Colonic mucosa (tissue), 4 donors: Measurements from ENCODE around the gene COL12A1. TPM values are rescaled to one million over a fixed set of nuclear protein-coding genes. Genes with fewer than 3 reads are reported as not detected.

ENCODE experiments used
- DNase-seq: peaks from one replicate; pipeline ENCODE4 v3.0.0-alpha.2; 2020
- H3K27ac ChIP-seq: fragments of 200-600 bp; one replicate; pipeline ENCODE4 v1.8.0; 2021
- H3K27me3 ChIP-seq: fragments of 200-600 bp; one replicate; pipeline ENCODE4 v1.8.0; 2021
- H3K36me3 ChIP-seq: fragments of 200-600 bp; one replicate; pipeline ENCODE4 v1.8.0; 2021
- H3K4me1 ChIP-seq: fragments of 200-600 bp; one replicate; pipeline ENCODE4 v1.8.0; 2021; ENCODE audit warnings: mild to moderate bottlenecking
- H3K4me3 ChIP-seq: fragments of 200-600 bp; one replicate; pipeline ENCODE4 v1.8.0; 2021
- H3K9ac ChIP-seq, 2 donors: one replicate each; pipeline ENCODE4 v1.7.0; 2013; ENCODE audit warnings: control low read depth in 2 of 2, low read depth in 2 of 2, low read length in 2 of 2
- H3K9me3 ChIP-seq: fragments of 200-600 bp; one replicate; pipeline ENCODE4 v1.8.0; 2021
- intact Hi-C: fragments of 100-400 bp; cut with DNase I; formaldehyde crosslinking; loops from one replicate; pipeline ENCODE4 v1.14.1; 2022
- total RNA-seq, 2 donors: library from RNA; stranded (reverse); fragmentation: NEBNext Ultra II Directional in 1 of 2; extraction: Animal tissue kit (Norgen Biotek cat#: 25700) in 1 of 2; gene quantifications; one replicate each; pipeline ENCODE4 v1.2.1, GENCODE V29; 2021
- TF ChIP-seq, protein P1 (sequence below): fragments of 200-600 bp; IDR thresholded peaks from one replicate; pipeline ENCODE4 v1.8.0; 2022; ENCODE audit warnings: antibody characterized with exemption, mild to moderate bottlenecking
- donor health status: healthy.
- donor health status: DM: no; HTN: no; CAD: no.
- donor health status: DM: no; HTN: no; CAD: no.

COL12A1 gene
- total RNA-seq, 2 donors from 2014 or later: 3.6 to 20.2 TPM

DNA sequence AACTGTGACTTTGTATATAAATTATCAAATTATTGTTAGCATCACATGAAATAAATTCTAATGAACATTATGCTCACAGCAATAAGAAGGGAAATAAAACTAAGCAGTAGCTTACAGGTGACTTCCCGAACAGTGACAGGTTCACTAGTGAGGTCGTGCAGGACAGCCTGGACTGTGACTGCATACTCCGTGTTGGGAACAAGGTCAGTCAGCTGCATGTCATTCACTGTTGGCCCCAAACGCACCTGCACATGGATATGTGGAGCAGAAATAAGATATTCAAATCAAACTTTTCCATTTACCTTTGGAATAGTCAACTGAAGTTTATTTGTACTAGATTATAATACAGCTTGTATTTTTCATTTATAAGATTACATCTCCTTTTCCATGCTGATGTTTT, 60.6 kb downstream of the COL12A1 start:
- intact Hi-C loops: no loop called here
- Histone ChIP-seq H3K27me3 (no peaks in the 10 kb centered on the region), H3K9me3 (no peaks in the 10 kb centered on the region), H3K4me3 (no peak overlapping the region), H3K36me3 (no peaks in the 10 kb centered on the region), H3K9ac (no peak overlapping the region), H3K27ac (no peak overlapping the region), H3K4me1 (no peaks in the 10 kb centered on the region)
- DNase-seq: no peak
- TF ChIP-seq, protein P1, sequence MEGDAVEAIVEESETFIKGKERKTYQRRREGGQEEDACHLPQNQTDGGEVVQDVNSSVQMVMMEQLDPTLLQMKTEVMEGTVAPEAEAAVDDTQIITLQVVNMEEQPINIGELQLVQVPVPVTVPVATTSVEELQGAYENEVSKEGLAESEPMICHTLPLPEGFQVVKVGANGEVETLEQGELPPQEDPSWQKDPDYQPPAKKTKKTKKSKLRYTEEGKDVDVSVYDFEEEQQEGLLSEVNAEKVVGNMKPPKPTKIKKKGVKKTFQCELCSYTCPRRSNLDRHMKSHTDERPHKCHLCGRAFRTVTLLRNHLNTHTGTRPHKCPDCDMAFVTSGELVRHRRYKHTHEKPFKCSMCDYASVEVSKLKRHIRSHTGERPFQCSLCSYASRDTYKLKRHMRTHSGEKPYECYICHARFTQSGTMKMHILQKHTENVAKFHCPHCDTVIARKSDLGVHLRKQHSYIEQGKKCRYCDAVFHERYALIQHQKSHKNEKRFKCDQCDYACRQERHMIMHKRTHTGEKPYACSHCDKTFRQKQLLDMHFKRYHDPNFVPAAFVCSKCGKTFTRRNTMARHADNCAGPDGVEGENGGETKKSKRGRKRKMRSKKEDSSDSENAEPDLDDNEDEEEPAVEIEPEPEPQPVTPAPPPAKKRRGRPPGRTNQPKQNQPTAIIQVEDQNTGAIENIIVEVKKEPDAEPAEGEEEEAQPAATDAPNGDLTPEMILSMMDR: no peak

DNA sequence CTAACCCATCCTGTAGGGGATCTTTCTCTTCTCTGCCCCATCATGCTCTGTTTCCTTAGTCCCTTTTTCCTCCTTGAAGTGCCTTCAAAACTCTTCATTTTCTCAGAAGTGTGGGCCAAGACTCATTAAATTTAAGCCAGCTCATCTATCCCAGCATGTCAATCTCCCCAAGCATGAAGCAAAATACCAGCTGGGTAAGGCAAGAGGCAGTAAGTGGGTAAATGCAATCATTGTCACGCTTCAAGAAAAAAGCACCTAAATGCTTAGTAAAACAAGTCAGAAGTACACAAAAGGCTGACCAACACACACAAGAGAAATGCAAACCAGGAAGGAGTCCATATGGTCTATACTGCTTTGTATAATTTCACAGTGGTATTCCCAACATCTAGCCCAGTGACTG, 61.5 kb downstream of the COL12A1 start:
- H3K9ac ChIP-seq: no peak overlapping the region
- H3K4me1 ChIP-seq: no peaks in the 10 kb centered on the region
- intact Hi-C loops: no loop called here
- TF ChIP-seq, protein P1: no peak
- H3K36me3 ChIP-seq: no peaks in the 10 kb centered on the region
- no peak overlapping the region for H3K27ac ChIP-seq
- no peak overlapping the region for H3K4me3 ChIP-seq
- no peak for DNase-seq
- no peaks in the 10 kb centered on the region for H3K27me3 ChIP-seq
- no peaks in the 10 kb centered on the region for H3K9me3 ChIP-seq

DNA sequence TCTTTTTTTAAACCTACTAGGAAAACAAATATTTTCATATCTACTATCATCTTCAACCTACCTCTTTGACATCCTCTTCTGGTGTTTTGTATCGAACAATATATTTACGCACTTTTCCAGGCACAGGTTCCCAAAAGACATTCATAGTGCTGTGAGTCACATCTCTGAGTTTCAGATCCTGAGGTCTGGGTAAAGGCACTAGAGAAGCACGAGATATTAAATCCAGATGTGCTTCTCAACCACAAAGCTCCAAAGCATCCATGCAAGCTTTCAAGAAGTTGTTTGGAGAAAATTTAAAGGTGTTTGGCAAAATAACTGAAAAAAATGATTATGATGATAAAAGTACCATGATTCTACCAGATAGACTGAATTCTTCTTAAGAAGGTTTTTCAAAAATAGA, 62.7 kb downstream of the COL12A1 start:
- Histone ChIP-seq H3K27me3 (no peaks in the 10 kb centered on the region), H3K9ac (no peak overlapping the region), H3K9me3 (no peaks in the 10 kb centered on the region), H3K4me1 (no peaks in the 10 kb centered on the region), H3K27ac (no peak overlapping the region), H3K4me3 (no peak overlapping the region), H3K36me3 (no peaks in the 10 kb centered on the region)
- TF ChIP-seq, protein P1: no peak
- no peak for DNase-seq
- intact Hi-C loops: no loop called here

DNA sequence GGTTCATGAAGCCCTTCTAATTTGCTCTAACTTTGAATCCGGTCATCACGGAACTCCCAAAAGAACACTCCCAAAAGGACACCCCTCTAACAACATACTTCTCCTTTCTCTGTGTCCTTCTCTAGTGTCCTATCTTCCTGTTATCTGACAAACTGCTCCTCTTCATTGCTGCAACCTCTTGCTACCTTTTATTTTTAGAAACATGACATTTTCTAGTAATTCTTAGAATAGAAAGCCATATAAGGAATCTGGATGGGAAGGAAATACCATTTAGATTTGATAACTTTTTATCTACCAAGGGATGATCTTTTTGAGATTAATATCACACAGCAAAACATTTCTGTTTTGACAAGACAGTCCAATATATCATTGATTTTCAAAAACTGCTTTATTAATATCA, 63.1 kb downstream of the COL12A1 start:
- DNase-seq: no peak
- Histone ChIP-seq H3K27ac (no peak overlapping the region), H3K9me3 (no peaks in the 10 kb centered on the region), H3K27me3 (no peaks in the 10 kb centered on the region), H3K36me3 (no peaks in the 10 kb centered on the region), H3K4me3 (no peak overlapping the region), H3K4me1 (no peaks in the 10 kb centered on the region), H3K9ac (no peak overlapping the region)
- TF ChIP-seq, protein P1: no peak
- intact Hi-C loops: no loop called here

DNA sequence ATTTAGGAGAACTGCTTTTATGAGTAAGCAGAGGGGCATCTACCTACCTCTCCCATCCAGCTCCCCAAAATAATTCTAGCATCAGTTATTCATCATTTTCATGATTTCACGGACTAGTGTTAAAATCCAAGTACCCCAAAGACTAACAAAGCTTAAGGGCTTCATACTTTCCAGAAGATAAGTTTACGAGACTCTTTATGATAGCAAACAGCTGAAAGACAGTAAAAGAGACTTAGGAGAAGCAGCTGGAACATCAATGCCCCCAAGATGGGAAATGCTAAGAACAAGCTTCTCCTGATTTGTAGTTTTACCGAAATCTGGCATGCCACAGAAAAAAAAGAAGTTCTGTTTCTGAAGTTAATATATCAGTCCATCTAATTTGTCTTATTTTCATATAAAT, 70.0 kb downstream of the COL12A1 start:
- H3K4me3 ChIP-seq: no peak overlapping the region
- H3K9me3 ChIP-seq: no peaks in the 10 kb centered on the region
- no peaks in the 10 kb centered on the region for H3K4me1 ChIP-seq
- no peak for DNase-seq
- TF ChIP-seq, protein P1: no peak
- no peak overlapping the region for H3K9ac ChIP-seq
- H3K27ac ChIP-seq: no peak overlapping the region
- H3K36me3 ChIP-seq: no peaks in the 10 kb centered on the region
- H3K27me3 ChIP-seq: no peaks in the 10 kb centered on the region
- intact Hi-C loops: no loop called here

DNA sequence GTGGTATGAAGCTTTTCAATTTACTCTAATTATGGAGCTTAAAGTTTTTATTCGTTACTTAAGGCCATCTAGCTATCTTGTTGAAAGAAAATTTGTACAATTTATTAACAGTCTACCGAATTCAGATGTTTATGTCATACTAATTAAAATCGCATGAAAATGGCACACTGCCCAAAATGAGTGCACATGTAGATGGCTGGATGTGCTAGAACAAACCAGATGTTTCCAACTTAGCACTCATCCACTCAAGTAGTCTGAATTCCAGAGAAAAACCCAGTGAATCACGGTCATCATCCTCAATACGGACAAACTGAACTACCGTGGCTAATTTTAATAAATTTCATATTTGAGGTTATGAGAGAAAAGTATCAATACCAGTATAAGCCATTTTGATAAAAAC, 70.4 kb downstream of the COL12A1 start:
- DNase-seq: no peak
- TF ChIP-seq, protein P1: no peak
- no peaks in the 10 kb centered on the region for H3K36me3 ChIP-seq
- no peaks in the 10 kb centered on the region for H3K27me3 ChIP-seq
- H3K4me3 ChIP-seq: no peak overlapping the region
- no peaks in the 10 kb centered on the region for H3K9me3 ChIP-seq
- H3K27ac ChIP-seq: no peak overlapping the region
- no peak overlapping the region for H3K9ac ChIP-seq
- no peaks in the 10 kb centered on the region for H3K4me1 ChIP-seq
- intact Hi-C loops: no loop called here
